Osteoblast (primary cell): ENCODE results near the gene COL8A1. TPM values are rescaled to one million over a fixed set of nuclear protein-coding genes. Genes with fewer than 3 reads are reported as not detected.

ENCODE experiments used
- DNase-seq: peaks from one replicate; pipeline ENCODE4 v3.0.0; 2011; ENCODE audit warnings: low spot score, mixed read lengths; ENCODE audit not compliant: insufficient read length; ENCODE audit errors: missing footprints
- H2AFZ ChIP-seq: 2 replicates; pipeline ENCODE4 v1.6.0; 2011; ENCODE audit warnings: mild to moderate bottlenecking, low read length
- H3K27ac ChIP-seq: 2 replicates; pipeline ENCODE4 v1.5.1; 2011; ENCODE audit warnings: mild to moderate bottlenecking, low read depth, low read length, moderate library complexity
- H3K27me3 ChIP-seq: 2 replicates; pipeline ENCODE4 v1.6.0; 2012; ENCODE audit warnings: mild to moderate bottlenecking, control low read depth, inconsistent platforms, low read length, moderate library complexity; ENCODE audit not compliant: insufficient read depth
- H3K36me3 ChIP-seq: 2 replicates; pipeline ENCODE4 v1.5.1; 2011; ENCODE audit warnings: mild to moderate bottlenecking, low read length, control low read depth, moderate library complexity; ENCODE audit not compliant: insufficient read depth
- H3K4me1 ChIP-seq: 2 replicates; pipeline ENCODE4 v1.5.1; 2011; ENCODE audit warnings: mild to moderate bottlenecking, low read length, control low read depth, moderate library complexity; ENCODE audit not compliant: insufficient read depth
- H3K4me2 ChIP-seq: 2 replicates; pipeline ENCODE4 v1.6.0; 2011; ENCODE audit warnings: mild to moderate bottlenecking, low read length; ENCODE audit not compliant: insufficient read depth
- H3K4me3 ChIP-seq: fragments of 200-600 bp; sonication (generic); 3 replicates; pipeline ENCODE4 v1.5.1; 2012; ENCODE audit warnings: mild to moderate bottlenecking, low read length, inconsistent platforms; ENCODE audit not compliant: insufficient read depth
- H3K79me2 ChIP-seq: 2 replicates; pipeline ENCODE4 v1.6.0; 2012; ENCODE audit warnings: mild to moderate bottlenecking, low read length, control low read depth, inconsistent platforms; ENCODE audit not compliant: insufficient read depth
- H3K9me3 ChIP-seq: 2 replicates; pipeline ENCODE4 v1.5.1; 2011; ENCODE audit warnings: low read depth, low read length, control low read depth
- H4K20me1 ChIP-seq: 2 replicates; pipeline ENCODE4 v1.6.0; 2012; ENCODE audit warnings: mild to moderate bottlenecking, low read length, control low read depth; ENCODE audit not compliant: insufficient read depth
- total RNA-seq: library from RNA; depleted of rRNA; stranded (reverse); fragments of >200 nt; gene quantifications from 2 replicates; pipeline ENCODE4 v1.2.3, GENCODE V29; 2012
- TF ChIP-seq, protein P1 (sequence below): IDR thresholded peaks from 2 replicates; pipeline ENCODE4 v1.5.1; 2011; ENCODE audit warnings: mild to moderate bottlenecking, low read depth, low read length, moderate library complexity; ENCODE audit errors: extremely low read depth

COL8A1 gene
- total RNA-seq, 1 donor: 311 TPM

GRCh38 chr3:99625643-99626416 is 12.6 kb upstream of the COL8A1 start:
- DNase-seq: peak; percentile 39
- Histone ChIP-seq H3K36me3 (no peaks in the 10 kb centered on the region), H3K27ac (peak overlapping the region; percentile 41), H3K4me3 (no peak overlapping the region), H3K27me3 (no peaks in the 10 kb centered on the region), H3K4me2 (peak overlapping the region; percentile 33), H2AFZ (no peak overlapping the region), H3K9me3 (no peaks in the 10 kb centered on the region), H3K4me1 (peaks cover 32% of the 10 kb centered on the region), H4K20me1 (no peaks in the 10 kb centered on the region), H3K79me2 (no peaks in the 10 kb centered on the region)
- TF ChIP-seq, protein P1, sequence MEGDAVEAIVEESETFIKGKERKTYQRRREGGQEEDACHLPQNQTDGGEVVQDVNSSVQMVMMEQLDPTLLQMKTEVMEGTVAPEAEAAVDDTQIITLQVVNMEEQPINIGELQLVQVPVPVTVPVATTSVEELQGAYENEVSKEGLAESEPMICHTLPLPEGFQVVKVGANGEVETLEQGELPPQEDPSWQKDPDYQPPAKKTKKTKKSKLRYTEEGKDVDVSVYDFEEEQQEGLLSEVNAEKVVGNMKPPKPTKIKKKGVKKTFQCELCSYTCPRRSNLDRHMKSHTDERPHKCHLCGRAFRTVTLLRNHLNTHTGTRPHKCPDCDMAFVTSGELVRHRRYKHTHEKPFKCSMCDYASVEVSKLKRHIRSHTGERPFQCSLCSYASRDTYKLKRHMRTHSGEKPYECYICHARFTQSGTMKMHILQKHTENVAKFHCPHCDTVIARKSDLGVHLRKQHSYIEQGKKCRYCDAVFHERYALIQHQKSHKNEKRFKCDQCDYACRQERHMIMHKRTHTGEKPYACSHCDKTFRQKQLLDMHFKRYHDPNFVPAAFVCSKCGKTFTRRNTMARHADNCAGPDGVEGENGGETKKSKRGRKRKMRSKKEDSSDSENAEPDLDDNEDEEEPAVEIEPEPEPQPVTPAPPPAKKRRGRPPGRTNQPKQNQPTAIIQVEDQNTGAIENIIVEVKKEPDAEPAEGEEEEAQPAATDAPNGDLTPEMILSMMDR: no peak

GRCh38 chr3:99626417-99626788 is 12.0 kb upstream of the COL8A1 start:
- H4K20me1 ChIP-seq: no peaks in the 10 kb centered on the region
- no peak for DNase-seq
- TF ChIP-seq, protein P1: no peak
- H3K4me1 ChIP-seq: peaks cover 32% of the 10 kb centered on the region
- H3K36me3 ChIP-seq: no peaks in the 10 kb centered on the region
- H3K79me2 ChIP-seq: no peaks in the 10 kb centered on the region
- no peak overlapping the region for H3K4me2 ChIP-seq
- no peak overlapping the region for H3K27ac ChIP-seq
- no peak overlapping the region for H2AFZ ChIP-seq
- no peaks in the 10 kb centered on the region for H3K27me3 ChIP-seq
- no peaks in the 10 kb centered on the region for H3K9me3 ChIP-seq
- H3K4me3 ChIP-seq: no peak overlapping the region

DNA sequence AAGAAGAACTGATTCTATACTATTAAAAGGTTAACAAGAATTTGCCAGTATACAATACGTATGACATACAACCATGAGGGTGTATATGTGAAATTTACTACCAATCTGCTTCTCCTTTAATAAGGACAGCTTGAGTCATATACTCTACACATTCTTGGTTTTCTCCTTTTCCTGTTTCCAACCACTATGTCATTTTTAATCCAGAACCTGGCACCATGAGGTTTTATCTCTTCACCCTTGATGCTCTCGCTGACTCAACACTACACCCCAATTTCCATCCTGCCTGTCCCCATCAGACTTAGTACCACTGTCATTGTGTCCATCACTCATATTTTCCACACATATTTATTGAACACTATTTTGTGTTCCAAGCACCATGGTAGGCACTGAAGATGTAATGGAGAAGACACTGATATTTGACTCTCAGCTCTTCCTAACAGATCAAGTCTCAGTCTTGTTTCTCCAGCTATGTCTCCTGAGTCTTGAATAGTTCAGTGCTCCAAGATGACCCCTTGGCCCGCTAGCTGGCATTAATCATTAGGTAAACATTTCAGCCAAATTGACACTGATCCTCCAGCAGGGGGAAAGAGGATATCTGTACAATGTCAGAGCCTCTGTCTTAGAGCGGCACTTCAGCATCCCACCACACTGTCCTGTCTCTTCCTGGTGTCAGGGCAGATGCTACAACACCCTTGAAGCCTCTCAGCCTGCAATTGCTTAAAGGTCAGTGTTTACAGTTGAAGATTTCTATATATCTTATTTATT is 11.2 kb upstream of the COL8A1 start:
- H3K4me3 ChIP-seq: no peak overlapping the region
- H4K20me1 ChIP-seq: no peaks in the 10 kb centered on the region
- no peaks in the 10 kb centered on the region for H3K9me3 ChIP-seq
- H3K27ac ChIP-seq: no peak overlapping the region
- TF ChIP-seq, protein P1: peak; percentile 28
- peak; percentile 68 for DNase-seq
- H3K79me2 ChIP-seq: no peaks in the 10 kb centered on the region
- no peaks in the 10 kb centered on the region for H3K36me3 ChIP-seq
- H2AFZ ChIP-seq: no peak overlapping the region
- peaks cover 32% of the 10 kb centered on the region for H3K4me1 ChIP-seq
- no peaks in the 10 kb centered on the region for H3K27me3 ChIP-seq
- peak overlapping the region; percentile 5 for H3K4me2 ChIP-seq

DNA sequence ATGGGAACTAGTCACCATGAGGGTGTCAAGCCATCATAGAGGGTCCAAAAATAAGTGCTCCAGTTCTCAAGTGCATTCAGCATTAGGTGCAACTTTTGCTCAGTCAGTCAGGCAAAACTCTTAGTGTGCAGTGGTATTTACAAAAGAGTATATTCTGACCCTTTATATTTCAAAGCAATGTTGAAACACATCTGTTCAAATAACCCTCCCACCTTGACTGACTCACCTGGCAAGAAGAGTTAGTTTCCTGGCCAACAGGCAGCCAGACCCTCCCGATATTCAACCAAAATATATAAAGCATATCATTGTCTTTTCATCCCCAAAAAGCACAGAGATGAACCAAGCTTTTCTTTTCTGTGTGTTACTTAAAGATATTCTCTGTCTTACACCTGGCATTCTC is 7.6 kb upstream of the COL8A1 start:
- TF ChIP-seq, protein P1: no peak
- no peak for DNase-seq
- Histone ChIP-seq H4K20me1 (no peaks in the 10 kb centered on the region), H3K4me1 (peaks cover 30% of the 10 kb centered on the region), H3K79me2 (no peaks in the 10 kb centered on the region), H3K4me2 (no peak overlapping the region), H3K27me3 (no peaks in the 10 kb centered on the region), H3K36me3 (no peaks in the 10 kb centered on the region), H3K4me3 (no peak overlapping the region), H2AFZ (no peak overlapping the region), H3K27ac (no peak overlapping the region), H3K9me3 (no peaks in the 10 kb centered on the region)
